Measurements from ENCODE around the gene SETD1A.

Gene SETD1A

GRCh38 chr16:30982548-30983288, 25.2 kb downstream of the SETD1A start:
- DNase-seq (ENCODE audit: low read depth in 2 of 2): no peak

DNA sequence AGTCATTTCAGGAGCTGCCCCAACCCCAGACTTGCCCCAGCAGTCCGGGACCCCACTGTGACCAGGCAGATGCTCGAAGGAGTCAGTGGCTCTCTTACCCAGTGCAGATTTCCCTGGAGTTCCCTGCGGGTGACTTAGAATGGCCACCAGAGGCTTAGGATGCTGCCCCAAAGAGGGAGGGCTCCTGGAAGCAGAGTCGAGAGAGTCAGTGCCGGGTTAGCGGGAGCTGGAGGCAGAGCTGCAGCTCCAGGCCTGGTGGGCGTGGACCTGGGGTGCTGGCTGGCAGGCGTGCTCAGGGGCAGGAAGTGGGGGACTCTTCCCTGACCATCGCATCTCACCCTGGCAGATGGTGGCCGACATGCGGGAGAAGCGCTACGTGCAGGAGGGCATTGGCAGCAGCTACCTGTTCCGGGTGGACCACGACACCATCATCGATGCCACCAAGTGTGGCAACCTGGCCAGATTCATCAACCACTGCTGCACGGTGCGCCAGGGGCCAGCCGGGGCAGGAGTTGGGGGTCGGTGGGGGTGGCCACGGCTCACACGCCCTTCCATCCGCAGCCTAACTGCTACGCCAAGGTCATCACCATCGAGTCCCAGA, 25.8 kb downstream of the SETD1A start:
- DNase-seq (ENCODE audit: low read depth in 2 of 2): no peak

DNA sequence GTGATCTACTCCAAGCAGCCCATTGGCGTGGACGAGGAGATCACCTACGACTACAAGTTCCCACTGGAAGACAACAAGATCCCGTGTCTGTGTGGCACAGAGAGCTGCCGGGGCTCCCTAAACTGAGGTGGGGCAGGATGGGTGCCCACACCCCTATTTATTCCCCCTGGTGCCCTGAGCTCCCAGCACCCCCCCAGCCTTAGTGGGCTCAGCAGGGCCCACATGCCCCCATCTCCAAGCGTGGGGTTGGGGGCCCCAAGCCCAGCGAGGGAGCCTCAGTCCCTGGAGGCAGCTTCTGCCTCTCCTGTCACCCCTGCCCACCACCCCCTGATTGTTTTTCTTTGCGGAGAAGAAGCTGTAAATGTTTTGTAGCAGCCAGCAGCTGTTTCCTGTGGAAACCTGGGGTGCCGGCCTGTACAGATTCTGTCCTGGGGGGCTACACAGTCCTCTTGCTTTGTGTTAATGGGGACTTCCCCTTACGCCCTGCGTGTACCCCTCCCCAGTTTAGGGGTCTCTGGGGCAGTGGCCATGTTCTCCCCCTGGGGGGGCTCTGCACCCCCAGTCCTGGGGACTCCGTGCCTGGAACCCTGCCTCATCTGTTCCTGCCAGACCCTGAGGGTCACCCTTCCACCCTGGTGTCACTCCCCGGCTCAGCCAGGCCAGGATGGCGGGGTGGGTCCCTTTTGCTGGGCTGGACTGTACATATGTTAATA, 26.5 kb downstream of the SETD1A start:
- DNase-seq (ENCODE audit: low read depth in 2 of 2): no peak

DNA sequence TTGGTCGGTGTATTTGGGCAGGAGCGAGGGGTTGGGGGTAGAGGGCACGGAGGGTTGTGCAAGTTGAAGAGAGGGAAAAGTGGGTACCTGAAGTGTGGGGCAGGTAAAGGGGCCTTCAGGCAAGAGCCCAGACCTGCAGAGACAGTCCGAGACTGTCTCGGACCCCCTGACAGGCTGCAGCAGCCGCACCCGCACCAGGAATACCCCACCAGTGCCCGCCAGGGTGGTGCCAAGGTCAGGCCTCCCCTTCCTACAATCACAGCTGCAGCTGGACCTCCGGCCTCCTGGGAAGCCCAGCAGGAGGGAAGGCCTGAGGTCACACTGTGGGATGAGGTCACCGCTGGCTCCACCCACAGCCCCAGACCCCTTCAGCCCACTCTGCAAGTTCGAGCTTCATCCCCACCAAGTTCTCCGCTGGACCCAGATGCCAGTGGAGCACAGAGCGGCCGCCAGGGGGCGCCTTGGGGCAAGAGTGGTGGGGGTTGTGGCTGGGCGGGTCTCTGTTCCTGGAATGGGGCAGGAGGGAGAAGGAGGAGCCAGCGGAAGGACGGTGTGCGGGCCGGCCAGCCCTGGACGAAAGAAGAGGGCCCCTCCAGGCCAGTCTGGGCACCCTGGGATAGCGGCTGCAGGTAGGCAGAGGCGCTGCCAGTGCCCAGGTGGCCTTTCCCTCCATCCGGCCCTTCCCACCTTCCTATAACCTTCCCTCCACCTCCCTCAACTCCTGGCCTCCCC, 27.3 kb downstream of the SETD1A start, which contains the start of gene HSD3B7:
Gene HSD3B7 (plus strand): TSS at position 539 of the 732 bp plus-strand sequence. CDS start 452 bp downstream, outside the sequence.
- peak; percentile 63 to 74 for DNase-seq (ENCODE audit: low read depth in 2 of 2)

GRCh38 chr16:30985401-30986128, 28.0 kb downstream of the SETD1A start:
- DNase-seq (ENCODE audit: low read depth in 2 of 2): no peak

DNA sequence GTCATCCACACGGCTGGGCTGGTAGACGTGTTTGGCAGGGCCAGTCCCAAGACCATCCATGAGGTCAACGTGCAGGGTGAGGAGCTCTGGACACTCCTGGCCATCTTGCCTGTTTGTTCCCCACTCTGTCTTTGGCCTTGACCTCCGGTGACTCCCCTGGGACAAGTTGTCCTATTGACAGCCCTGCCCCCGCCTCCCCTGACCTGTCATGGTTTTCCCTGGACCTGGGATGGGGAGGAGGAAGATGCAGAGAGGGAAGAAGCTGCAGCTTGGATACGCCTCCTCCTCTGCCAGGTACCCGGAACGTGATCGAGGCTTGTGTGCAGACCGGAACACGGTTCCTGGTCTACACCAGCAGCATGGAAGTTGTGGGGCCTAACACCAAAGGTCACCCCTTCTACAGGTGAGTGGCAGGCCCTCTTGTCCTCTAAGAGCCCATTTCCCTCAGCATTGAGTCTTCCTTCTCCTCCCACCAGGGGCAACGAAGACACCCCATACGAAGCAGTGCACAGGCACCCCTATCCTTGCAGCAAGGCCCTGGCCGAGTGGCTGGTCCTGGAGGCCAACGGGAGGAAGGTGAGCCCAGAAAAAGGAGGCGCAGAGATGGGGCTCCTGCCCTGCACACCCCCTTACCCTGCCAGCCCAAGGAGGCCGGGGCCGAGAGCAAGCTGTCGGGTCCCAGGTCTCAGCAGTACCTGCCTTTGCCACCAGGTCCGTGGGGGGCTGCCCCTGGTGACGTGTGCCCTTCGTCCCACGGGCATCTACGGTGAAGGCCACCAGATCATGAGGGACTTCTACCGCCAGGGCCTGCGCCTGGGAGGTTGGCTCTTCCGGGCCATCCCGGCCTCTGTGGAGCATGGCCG, 28.8 kb downstream of the SETD1A start:
- DNase-seq (ENCODE audit: low read depth in 2 of 2): no peak

- no peak for DNase-seq (ENCODE audit: low read depth in 2 of 2)
These were observed 30.1 kb downstream of the SETD1A start for GRCh38 chr16:30987581-30988190.

- DNase-seq (ENCODE audit: low read depth in 2 of 2): no peak
These were observed 32.0 kb downstream of the SETD1A start for GRCh38 chr16:30989469-30990047.

GRCh38 chr16:30990105-30990504, 32.6 kb downstream of the SETD1A start:
- DNase-seq (ENCODE audit: low read depth in 2 of 2): no peak

GRCh38 chr16:30991052-30991451, 33.5 kb downstream of the SETD1A start:
- no peak for DNase-seq (ENCODE audit: low read depth in 2 of 2)

GRCh38 chr16:30992276-30992780, 34.8 kb downstream of the SETD1A start:
- DNase-seq (ENCODE audit: low read depth in 2 of 2): no peak

DNA sequence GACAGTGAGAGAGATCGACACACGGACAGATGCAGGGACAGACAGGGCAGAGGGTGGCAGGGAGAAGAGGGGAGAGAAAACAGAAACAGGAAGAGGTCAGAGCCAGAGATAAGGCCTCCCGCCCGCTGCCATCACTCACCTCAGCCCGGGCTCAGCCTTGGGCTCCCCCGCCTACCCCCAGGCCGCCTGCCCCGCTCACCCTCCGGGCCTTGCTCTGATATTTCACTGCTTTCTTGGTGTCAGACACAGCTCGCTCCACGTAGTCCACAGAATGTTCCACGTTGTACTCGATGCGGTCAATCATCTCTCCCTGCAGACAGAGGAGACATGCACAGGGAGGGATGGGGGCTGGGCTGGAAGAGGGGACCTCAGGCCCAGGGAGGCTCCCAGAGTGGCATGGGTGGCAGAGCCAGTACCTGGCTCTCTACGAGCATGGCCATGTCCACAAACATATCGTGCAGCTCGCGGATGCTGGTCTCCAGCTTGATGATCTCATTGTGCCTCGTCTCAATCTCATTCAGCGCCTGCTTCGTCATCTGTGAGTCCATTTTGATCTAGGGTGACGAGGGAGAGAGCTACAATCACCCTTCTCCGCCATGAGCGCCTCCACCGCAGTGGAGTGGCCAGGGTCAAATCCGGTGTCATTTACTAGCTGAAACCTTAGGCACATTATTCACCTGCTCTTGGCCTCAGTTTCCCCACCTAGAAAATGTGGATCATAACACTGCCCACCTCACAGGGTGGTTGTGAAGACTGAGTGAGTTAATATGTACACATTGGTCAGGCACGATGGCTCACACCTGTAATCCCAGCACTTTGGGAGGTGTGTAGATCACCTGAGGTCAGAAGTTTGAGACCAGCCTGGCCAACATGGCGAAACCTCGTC, 35.6 kb downstream of the SETD1A start:
- no peak for DNase-seq (ENCODE audit: low read depth in 2 of 2)

DNA sequence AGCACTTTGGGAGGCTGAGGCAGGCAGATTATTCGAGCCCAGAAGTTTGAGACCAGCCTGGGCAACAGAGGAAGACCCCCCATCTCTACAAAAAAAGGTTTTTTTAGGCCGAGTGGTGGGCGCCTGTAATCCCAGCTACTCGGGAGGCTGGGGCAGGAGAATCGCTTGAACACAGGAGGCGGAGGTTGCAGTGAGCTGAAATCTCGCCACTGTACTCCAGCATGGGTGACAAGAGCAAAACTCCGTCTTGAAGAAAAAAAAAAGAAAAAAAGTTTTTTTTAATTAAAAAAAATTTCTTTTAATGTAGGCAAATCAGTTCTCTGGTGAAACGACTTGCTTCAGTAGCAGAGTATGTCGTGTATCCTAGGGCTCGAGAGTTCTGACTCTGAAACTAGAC, 38.4 kb downstream of the SETD1A start:
- DNase-seq (ENCODE audit: low read depth in 2 of 2): no peak

DNA sequence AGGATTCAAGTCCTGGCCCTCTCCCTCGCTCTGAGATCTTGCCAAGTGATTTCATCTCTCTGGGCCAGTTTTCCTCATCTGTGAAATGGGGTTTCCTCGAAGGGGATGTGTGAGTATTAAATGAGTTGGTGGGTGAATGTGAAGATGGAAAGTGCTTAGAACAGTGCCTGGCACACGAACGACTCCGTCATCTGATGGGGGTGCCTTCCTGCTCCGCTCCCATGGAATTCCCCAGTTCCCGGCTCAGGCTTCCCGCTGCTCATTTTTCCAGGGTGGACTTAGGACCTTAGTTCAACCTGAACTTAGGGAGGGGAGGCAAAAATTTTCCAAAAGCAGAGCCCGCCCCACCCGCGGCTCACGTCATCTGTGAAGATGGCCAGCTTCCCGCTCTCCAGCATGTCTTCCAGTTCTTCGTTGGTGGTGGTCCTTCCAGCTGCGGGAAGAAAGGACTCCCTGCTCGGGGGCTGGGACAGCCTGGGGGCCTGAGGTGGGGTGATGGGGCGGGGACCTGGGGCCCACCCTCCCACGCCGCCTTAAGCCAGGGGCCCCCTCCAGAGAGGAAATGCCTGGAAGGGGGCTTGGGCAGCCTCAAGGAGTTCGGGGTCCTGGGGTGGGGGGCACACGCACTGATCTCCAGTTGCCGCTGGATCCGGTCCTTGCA, 38.9 kb downstream of the SETD1A start:
- no peak for DNase-seq (ENCODE audit: low read depth in 2 of 2)

DNA sequence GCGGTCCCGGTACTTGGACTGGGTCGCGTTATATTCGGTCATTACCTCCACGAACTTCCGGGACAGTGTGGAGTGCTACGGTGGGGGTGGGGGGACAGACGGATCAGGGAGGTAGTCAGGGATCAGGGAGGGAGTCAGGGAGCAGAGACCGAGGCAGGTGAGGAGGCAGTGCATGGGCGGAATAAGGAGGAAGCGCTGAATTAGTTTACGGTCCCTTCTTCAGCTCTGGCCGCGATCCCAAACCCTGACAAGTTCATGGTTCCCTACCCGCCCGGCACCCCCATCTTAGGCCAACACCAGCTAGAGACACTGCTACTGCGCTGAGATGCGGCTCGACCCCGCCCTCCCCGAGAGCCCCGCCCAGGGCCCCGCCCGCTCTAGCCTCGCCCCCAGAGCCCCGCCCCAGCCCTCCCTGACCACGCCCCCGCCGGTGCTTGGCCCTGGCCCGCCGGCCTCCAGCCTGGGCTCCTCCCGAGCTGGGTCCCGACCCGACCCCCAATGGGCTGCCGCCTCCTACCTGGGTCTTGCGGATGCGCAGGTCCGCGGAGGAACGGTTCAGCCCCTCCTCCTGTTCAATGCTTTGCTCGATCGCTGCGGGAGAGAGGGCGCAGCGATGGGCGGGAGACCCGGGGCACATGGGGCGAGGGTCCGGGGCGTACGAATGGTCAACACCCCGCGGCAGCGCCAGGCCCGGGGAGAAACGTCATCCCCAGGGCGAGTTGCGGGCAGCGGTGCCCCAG, 39.6 kb downstream of the SETD1A start:
- DNase-seq (ENCODE audit: low read depth in 2 of 2): peak; percentile 69 to 70

- no peak for DNase-seq (ENCODE audit: low read depth in 2 of 2)
These were observed 40.5 kb downstream of the SETD1A start for GRCh38 chr16:30997725-30998711.
